CD4-positive, alpha-beta memory T cell (primary cell): ENCODE results near the gene NBEAL1. TPM values are rescaled to one million over a fixed set of nuclear protein-coding genes. Genes with fewer than 3 reads are reported as not detected.
A peak's percentile ranks its signal among the peaks of the same experiment; 100 is the strongest.
"Not testable (repeated sequence)": the region's sequence is repeated elsewhere in the genome, so short reads cannot be mapped to it uniquely, and the experiment has no call there.

Experiments used
- CTCF ChIA-PET: fragments of 350-600 bp; sonication (Branson Sonifier 250); formaldehyde crosslinking; loops from one replicate; lab custom pipeline; 2021; ENCODE audit warnings: inconsistent platforms; ENCODE audit not compliant: partially characterized antibody; lab: Charles Lee
- POLR2A ChIA-PET: fragments of 350-600 bp; sonication (Branson Sonifier 250); formaldehyde crosslinking; loops from one replicate; lab custom pipeline; 2021; ENCODE audit not compliant: partially characterized antibody; lab: Charles Lee
- DNase-seq, 5 donors: peaks; one replicate each; pipeline versions ENCODE4 v3.0.0 to v3.0.0-alpha.2; 2020 to 2022; ENCODE audit warnings: mixed read lengths in 1 of 5
- H3K27ac ChIP-seq: one replicate; pipeline ENCODE4 v1.7.0; 2013; ENCODE audit warnings: low read depth, low read length
- H3K27me3 ChIP-seq: 2 replicates; pipeline ENCODE4 v1.7.0; 2013; ENCODE audit warnings: mild to moderate bottlenecking, low read length, moderate library complexity; ENCODE audit not compliant: insufficient read depth
- H3K36me3 ChIP-seq: 2 replicates; pipeline ENCODE4 v1.7.0; 2013; ENCODE audit warnings: mild to moderate bottlenecking, low read length, moderate library complexity; ENCODE audit not compliant: insufficient read depth
- H3K4me1 ChIP-seq: 2 replicates; pipeline ENCODE4 v1.7.0; 2013; ENCODE audit warnings: mild to moderate bottlenecking, low read length, moderate library complexity; ENCODE audit not compliant: insufficient read depth
- H3K4me3 ChIP-seq, 2 donors: one replicate each; pipeline ENCODE4 v1.7.0; 2013; ENCODE audit warnings: low read length in 2 of 2, mild to moderate bottlenecking in 1 of 2
- H3K9me3 ChIP-seq, 2 donors: one replicate each; pipeline ENCODE4 v1.7.0; 2013; ENCODE audit warnings: low read length in 2 of 2, control low read depth in 1 of 2; ENCODE audit not compliant: control insufficient read depth in 1 of 2
- H3K27ac Mint-ChIP-seq, 7 donors: one replicate each; pipeline ENCODE4 v1.8.0; 2020 to 2021; ENCODE audit warnings: mixed read lengths in 7 of 7, mild to moderate bottlenecking in 6 of 7, inconsistent platforms in 3 of 7, moderate library complexity in 3 of 7
- H3K27me3 Mint-ChIP-seq, 2 donors: one replicate each; pipeline ENCODE4 v1.8.0; 2020 to 2021; ENCODE audit warnings: mixed read lengths in 2 of 2
- H3K36me3 Mint-ChIP-seq, 2 donors: one replicate each; pipeline ENCODE4 v1.8.0; 2020 to 2021; ENCODE audit warnings: mixed read lengths in 2 of 2, inconsistent platforms in 1 of 2, mild to moderate bottlenecking in 1 of 2
- H3K4me1 Mint-ChIP-seq, 4 donors: one replicate each; pipeline ENCODE4 v1.8.0; 2020 to 2021; ENCODE audit warnings: mixed read lengths in 4 of 4, mild to moderate bottlenecking in 1 of 4
- H3K4me3 Mint-ChIP-seq, 8 donors: one replicate each; pipeline ENCODE4 v1.8.0; 2020 to 2021; ENCODE audit warnings: mixed read lengths in 8 of 8, mild to moderate bottlenecking in 7 of 8, moderate library complexity in 6 of 8, inconsistent platforms in 3 of 8
- H3K9me3 Mint-ChIP-seq, 8 donors: one replicate each; pipeline ENCODE4 v1.8.0; 2020 to 2021; ENCODE audit warnings: mixed read lengths in 8 of 8, mild to moderate bottlenecking in 5 of 8, inconsistent platforms in 3 of 8, moderate library complexity in 1 of 8
- intact Hi-C: fragments of 100-400 bp; cut with micrococcal nuclease; formaldehyde crosslinking; loops from one replicate; pipeline ENCODE4 v1.15.1; 2023
- polyA plus RNA-seq, 2 donors: library from polyadenylated mRNA; unstranded; fragments of 300-500 nt; fragmentation: Illumina TruSeq; gene quantifications; one replicate each; pipeline ENCODE4 v1.2.3, GENCODE V29; 2021
- total RNA-seq, 2 experiments: library from RNA; stranded (reverse); gene quantifications; one replicate each; pipeline ENCODE4 v1.2.3, GENCODE V29; 2021

NBEAL1 gene
- 10 to 100 TPM; 15.1 to 15.9 TPM for total RNA-seq
- polyA plus RNA-seq: 1 to 10 TPM; 4.2 to 8.1 TPM

DNA sequence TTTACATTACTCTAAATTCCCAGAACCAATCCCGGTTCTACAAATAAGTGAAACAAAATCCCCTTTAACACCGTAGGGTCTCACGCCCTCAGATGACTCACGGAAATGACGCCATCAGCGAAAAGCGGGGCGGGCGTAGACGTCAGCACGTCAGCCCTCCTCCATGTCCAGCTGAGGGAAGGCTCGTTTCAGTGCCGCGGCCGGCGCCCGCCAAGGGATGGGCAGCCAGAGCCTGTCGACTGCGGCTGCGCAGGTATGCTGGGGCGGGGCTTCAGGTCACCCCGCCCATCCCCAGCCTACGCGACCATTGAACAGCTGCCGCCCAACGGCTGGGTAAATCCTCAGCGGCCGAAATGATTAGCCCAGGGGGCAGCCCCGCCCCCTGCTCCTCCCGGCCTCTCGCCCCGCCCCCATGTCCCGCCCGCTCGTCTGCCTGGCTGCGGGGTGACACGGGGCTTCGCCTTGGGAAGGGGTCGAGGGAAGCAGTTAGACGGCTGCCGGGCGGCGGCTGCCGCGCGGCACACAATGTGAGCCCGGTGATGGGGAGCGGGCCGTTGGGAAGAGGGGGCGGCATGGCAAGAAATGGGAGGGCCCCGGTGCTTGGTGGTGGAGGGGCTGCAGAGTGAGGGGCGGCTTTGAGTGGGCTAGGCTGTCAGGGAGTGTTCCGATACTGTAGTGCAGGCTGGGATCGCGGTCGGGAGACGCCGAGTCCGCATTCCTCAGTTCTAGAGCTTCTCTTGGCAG, at the start of gene NBEAL1:
Gene NBEAL1 (plus strand): TSS at position 420 of the 744 bp plus-strand sequence. CDS start 1,510 bp downstream, outside the sequence.
- ChIA-PET CTCF (no interaction called here), POLR2A (interaction anchor here (0.6 to 2.2 kb wide), 6 partner anchors 97 to 344 kb away, joined by 3 to 15 read pairs (median 4); partner anchors contain the start of genes CARF, CYP20A1 and WDR12)
- H3K4me1 Mint-ChIP-seq: peaks cover 28 to 47% (median 34%) of the 10 kb centered on the region in 4 donors
- H3K36me3 Mint-ChIP-seq: peaks cover 0 to 10% of the 10 kb centered on the region in 2 donors
- Histone ChIP-seq H3K9me3 (no peaks in the 10 kb centered on the region), H3K27ac (peak within 1 kb of the TSS; percentile 85), H3K36me3 (no peaks in the 10 kb centered on the region), H3K27me3 (no peaks in the 10 kb centered on the region), H3K4me3 (peak within 1 kb of the TSS; percentile 87 to 93), H3K4me1 (peaks cover 32% of the 10 kb centered on the region)
- peak; percentile 95 to 98 (median 95) for DNase-seq
- H3K27me3 Mint-ChIP-seq: peaks cover 0 to 1% of the 10 kb centered on the region in 2 donors
- H3K27ac Mint-ChIP-seq: peak within 1 kb of the TSS; percentile 88 to 99 (median 97)
- peak within 1 kb of the TSS; percentile 86 to 98 (median 94) for H3K4me3 Mint-ChIP-seq
- intact Hi-C loops: loop anchor here (1.0 to 10.0 kb wide), 5 partner anchors 103 to 637 kb away; partner anchors contain the start of genes FAM117B, ICA1L and WDR12
- no peaks in the 10 kb centered on the region for H3K9me3 Mint-ChIP-seq

DNA sequence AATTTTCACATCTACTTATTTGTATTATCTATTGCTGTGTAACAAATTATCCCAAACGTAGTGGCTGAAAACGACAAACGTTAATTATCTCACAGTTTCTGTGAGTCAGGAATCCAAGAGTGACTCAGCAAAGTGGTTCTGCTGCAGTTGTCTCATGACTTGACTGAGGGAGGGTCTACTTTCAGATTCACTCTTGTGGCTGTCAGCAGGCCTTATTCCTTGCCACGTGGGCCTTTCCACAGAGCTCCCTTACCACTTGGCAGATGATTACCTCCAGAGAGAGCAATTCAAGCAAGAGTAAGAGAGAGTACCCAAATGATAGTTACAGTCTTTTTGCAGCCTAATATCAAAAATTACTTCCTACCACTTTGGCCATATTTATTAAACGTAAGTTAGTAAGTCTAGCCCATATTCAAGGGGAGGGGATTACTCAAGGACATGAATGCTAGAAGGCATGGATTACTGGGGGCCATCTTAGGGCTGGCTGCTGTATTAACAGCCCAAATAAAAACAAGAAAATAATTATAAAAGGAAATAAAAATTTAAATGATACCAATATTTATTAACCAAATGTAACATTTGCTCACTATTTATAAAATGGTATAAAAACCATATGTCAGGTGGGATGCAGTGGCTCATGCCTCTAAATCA, 48.7 kb upstream of the NBEAL1 start:
- POLR2A ChIA-PET: no interaction called here
- CTCF ChIA-PET: no interaction called here

DNA sequence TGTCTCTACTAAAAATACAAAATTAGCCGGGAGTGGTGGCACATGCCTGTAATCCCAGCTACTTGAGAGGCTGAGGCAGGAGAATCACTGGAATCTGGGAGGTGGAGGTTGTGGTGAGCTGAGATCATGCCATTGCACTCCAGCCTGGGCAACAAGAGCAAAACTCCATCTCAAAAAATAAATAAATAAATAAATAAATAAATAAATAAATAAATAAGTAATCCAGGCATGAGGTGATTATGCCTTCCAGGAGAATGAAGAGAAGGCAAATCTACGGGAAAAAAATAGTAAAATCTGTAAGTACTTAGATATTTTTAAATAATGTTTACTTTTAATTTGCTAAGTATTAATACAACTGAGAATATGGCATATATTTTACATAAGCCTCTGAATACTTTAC, 45.3 kb upstream of the NBEAL1 start:
- not testable (repeated sequence) for H3K27ac Mint-ChIP-seq
- peaks cover 16 to 32% of the 10 kb centered on the region in 2 donors for H3K36me3 Mint-ChIP-seq

More for the DNA sequence above, 48.7 kb upstream of the NBEAL1 start:
- H3K36me3 ChIP-seq: no peaks in the 10 kb centered on the region
- H3K9me3 Mint-ChIP-seq: no peaks in the 10 kb centered on the region
- H3K4me1 ChIP-seq: no peaks in the 10 kb centered on the region
- H3K27me3 ChIP-seq: no peaks in the 10 kb centered on the region
- H3K27me3 Mint-ChIP-seq: no peaks in the 10 kb centered on the region
- intact Hi-C loops: no loop called here
- H3K36me3 Mint-ChIP-seq: peaks cover 16 to 21% of the 10 kb centered on the region in 2 donors
- no peak overlapping the region for H3K4me3 ChIP-seq
- H3K9me3 ChIP-seq: no peaks in the 10 kb centered on the region
- no peak overlapping the region for H3K4me3 Mint-ChIP-seq
- no peaks in the 10 kb centered on the region for H3K4me1 Mint-ChIP-seq
- DNase-seq: no peak
- H3K27ac Mint-ChIP-seq: no peak overlapping the region
- H3K27ac ChIP-seq: no peak overlapping the region

DNA sequence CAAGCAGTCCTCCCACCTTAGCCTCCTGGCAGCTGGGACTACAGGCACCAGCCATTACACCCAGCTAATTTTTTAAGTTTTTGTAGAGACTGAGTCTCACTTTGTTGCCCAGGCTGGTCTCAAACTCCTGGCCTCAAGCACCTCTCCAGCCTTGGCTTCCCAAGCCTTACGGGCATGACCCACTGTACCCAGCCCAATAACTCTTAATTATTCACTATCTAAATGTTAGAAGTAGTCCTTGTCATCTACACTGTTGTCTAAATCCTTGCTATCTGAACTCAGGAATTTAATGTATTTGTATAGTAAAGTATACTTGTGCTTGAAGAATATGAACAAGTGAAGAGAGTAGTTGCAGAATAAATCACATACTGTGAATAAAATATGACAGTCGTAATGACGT, 37.9 kb upstream of the NBEAL1 start:
- no peak for DNase-seq
- CTCF ChIA-PET: no interaction called here
- peaks cover 29 to 34% of the 10 kb centered on the region in 2 donors for H3K36me3 Mint-ChIP-seq

More for the DNA sequence above, 45.3 kb upstream of the NBEAL1 start:
- POLR2A ChIA-PET, H3K9me3 Mint-ChIP-seq, H3K36me3 ChIP-seq, H3K27me3 ChIP-seq, CTCF ChIA-PET, H3K4me1 ChIP-seq, H3K4me3 Mint-ChIP-seq, H3K4me1 Mint-ChIP-seq, intact Hi-C loops, H3K27ac ChIP-seq, H3K9me3 ChIP-seq, H3K27me3 Mint-ChIP-seq, H3K4me3 ChIP-seq, DNase-seq: not testable (repeated sequence)

DNA sequence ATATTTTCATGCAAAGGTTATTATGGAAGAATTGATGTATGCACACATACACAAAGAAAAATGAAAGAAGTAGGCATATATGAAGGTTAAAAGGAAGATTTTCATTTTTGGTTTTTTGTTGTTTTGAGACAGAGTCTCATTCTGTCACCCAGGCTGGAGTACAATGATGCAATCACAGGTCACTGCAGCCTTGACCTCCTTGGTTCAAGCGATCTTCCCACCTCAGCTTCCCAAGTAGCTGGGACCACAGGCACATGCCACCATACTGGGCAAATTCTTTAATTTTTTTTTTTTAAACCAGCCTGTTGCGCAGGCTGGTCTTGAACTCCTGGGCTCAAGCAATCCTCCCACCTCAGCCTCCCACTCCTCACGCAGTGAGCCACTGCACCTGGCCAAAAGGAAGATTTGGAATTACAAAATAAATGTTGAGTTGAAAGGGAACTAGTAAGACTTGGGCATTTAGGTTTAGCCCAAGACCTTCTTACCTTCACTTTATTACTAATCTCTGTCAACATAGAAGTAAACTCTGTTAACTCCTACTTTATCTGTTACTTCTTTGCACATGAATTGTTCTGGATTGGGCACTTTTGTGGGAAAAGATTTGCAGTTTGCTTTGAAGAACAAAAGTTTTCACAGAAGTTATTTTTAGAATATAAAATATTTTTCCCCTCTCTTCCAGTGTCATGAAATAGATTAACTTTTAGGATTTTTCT, 31.7 kb upstream of the NBEAL1 start:
- CTCF ChIA-PET: no interaction called here
- no peak for DNase-seq
- Mint-ChIP-seq H3K36me3 (peaks cover 34 to 36% of the 10 kb centered on the region in 2 donors), H3K27ac (peak overlapping the region in 1 of 7 donors; percentile 48), H3K4me3 (no peak overlapping the region), H3K4me1 (no peaks in the 10 kb centered on the region), H3K9me3 (no peaks in the 10 kb centered on the region), H3K27me3 (no peaks in the 10 kb centered on the region)
- Histone ChIP-seq H3K27ac (no peak overlapping the region), H3K4me3 (no peak overlapping the region), H3K9me3 (no peaks in the 10 kb centered on the region), H3K27me3 (no peaks in the 10 kb centered on the region), H3K4me1 (no peaks in the 10 kb centered on the region), H3K36me3 (no peaks in the 10 kb centered on the region)
- intact Hi-C loops: no loop called here
- POLR2A ChIA-PET: no interaction called here

More for the DNA sequence above, 37.9 kb upstream of the NBEAL1 start:
- Mint-ChIP-seq H3K27ac (peak overlapping the region in 1 of 7 donors; percentile 29), H3K4me1 (no peaks in the 10 kb centered on the region), H3K9me3 (no peaks in the 10 kb centered on the region), H3K27me3 (no peaks in the 10 kb centered on the region), H3K4me3 (no peak overlapping the region)
- intact Hi-C loops: no loop called here
- Histone ChIP-seq H3K9me3 (no peaks in the 10 kb centered on the region), H3K36me3 (no peaks in the 10 kb centered on the region), H3K27ac (no peak overlapping the region), H3K27me3 (no peaks in the 10 kb centered on the region), H3K4me3 (no peak overlapping the region), H3K4me1 (no peaks in the 10 kb centered on the region)
- POLR2A ChIA-PET: no interaction called here

DNA sequence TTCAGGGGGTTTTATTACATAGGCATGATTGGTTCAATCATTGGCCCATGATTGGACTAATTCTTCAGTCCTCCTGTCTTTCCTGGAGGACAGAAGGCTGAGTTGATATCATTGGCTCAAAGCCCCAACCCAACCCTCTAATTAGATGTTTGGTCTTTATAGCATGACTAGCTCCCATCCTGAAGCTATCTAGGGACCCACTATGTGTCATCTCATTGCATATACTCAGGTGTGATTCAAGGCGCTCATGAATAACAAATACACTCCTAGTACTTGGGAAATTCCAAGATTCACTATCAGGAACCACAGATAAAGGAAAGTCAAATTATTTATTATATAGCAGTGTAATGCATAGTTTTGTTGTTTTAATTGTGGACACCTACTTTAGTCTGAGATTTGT, 24.9 kb upstream of the NBEAL1 start:
- no peaks in the 10 kb centered on the region for H3K27me3 Mint-ChIP-seq
- no peak overlapping the region for H3K4me3 Mint-ChIP-seq
- ChIA-PET CTCF (interaction anchor here (1.5 kb wide), 1 partner anchor 415 kb away, joined by 4 read pairs; no protein-coding TSS in a partner anchor), POLR2A (no interaction called here)
- Histone ChIP-seq H3K27me3 (no peaks in the 10 kb centered on the region), H3K27ac (no peak overlapping the region), H3K4me3 (no peak overlapping the region), H3K4me1 (no peaks in the 10 kb centered on the region), H3K36me3 (no peaks in the 10 kb centered on the region), H3K9me3 (no peaks in the 10 kb centered on the region)
- H3K27ac Mint-ChIP-seq: no peak overlapping the region
- no peak for DNase-seq
- H3K4me1 Mint-ChIP-seq: no peaks in the 10 kb centered on the region
- intact Hi-C loops: no loop called here
- H3K36me3 Mint-ChIP-seq: no peaks in the 10 kb centered on the region
- H3K9me3 Mint-ChIP-seq: no peaks in the 10 kb centered on the region

DNA sequence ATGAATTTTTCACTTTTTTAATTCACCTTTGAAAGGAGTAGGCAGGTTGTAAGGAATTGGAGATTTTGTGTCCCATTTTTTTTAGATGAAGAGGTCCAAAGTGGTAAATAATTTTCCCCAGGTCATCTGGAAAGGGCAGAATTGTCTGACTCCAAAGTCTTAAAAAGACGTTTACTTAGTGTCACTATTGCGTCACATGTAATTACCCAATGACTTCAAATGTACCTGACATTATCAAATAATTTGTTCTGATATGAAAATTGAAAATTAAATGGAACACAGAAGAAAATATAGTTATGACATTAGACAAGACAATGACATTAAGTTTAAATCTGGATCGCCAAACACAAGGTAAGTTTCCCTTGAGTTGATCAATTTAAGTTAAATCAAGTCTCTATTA, 24.2 kb upstream of the NBEAL1 start:
- H3K27me3 ChIP-seq: no peaks in the 10 kb centered on the region
- CTCF ChIA-PET: no interaction called here
- no peak overlapping the region for H3K4me3 ChIP-seq
- POLR2A ChIA-PET: no interaction called here
- H3K4me1 Mint-ChIP-seq: no peaks in the 10 kb centered on the region
- H3K9me3 ChIP-seq: no peaks in the 10 kb centered on the region
- intact Hi-C loops: no loop called here
- H3K9me3 Mint-ChIP-seq: no peaks in the 10 kb centered on the region
- no peak overlapping the region for H3K27ac Mint-ChIP-seq
- H3K4me3 Mint-ChIP-seq: no peak overlapping the region
- DNase-seq: no peak
- H3K4me1 ChIP-seq: no peaks in the 10 kb centered on the region
- H3K36me3 ChIP-seq: no peaks in the 10 kb centered on the region
- H3K27me3 Mint-ChIP-seq: peaks cover 2% of the 10 kb centered on the region in 2 donors
- no peak overlapping the region for H3K27ac ChIP-seq
- H3K36me3 Mint-ChIP-seq: no peaks in the 10 kb centered on the region
